ENCODE data around the gene HOXA6.

- TF ChIP-seq CTCF (IDR thresholded peaks at IDR 0.05; ENCODE audit: borderline replicate concordance, extremely low read depth, low read length, poor library complexity, severe bottlenecking) (no peak), EZH2 (IDR thresholded peaks at IDR 0.05; ENCODE audit: borderline replicate concordance, low read depth, low read length, severe bottlenecking) (no peak)
Observed at GRCh38 chr7:27166531-27167505, 19.2 kb upstream of the HOXA6 start.

All from DND-41 (cell line).